HepG2 (cell line): ENCODE measurements around the gene ZNF839. TPM values are rescaled to one million over a fixed set of nuclear protein-coding genes. Genes with fewer than 3 reads are reported as not detected.

ENCODE experiments used
- CREB1 ChIP-seq, 2 experiments: fragments of 450-650 bp in 1 of 2; IDR thresholded peaks; 2 replicates each; pipeline ENCODE4 v1.6.1; 2016 to 2017; ENCODE audit warnings: control low read depth in 1 of 2, mild to moderate bottlenecking in 1 of 2, missing compliant biosample characterization in 1 of 2, missing genetic modification characterization in 1 of 2
- DNMT1 ChIP-seq: sonication (generic); formaldehyde crosslinking; IDR thresholded peaks from 2 replicates; pipeline ENCODE4 v1.5.1; 2020; ENCODE audit warnings: mild to moderate bottlenecking, missing genetic modification reagents
- GLI4 ChIP-seq: sonication (generic); formaldehyde crosslinking; IDR thresholded peaks from 2 replicates; pipeline ENCODE4 v1.5.1; 2020; ENCODE audit warnings: missing genetic modification reagents, mild to moderate bottlenecking, moderate library complexity, borderline replicate concordance
- GPBP1L1 ChIP-seq: sonication (generic); formaldehyde crosslinking; IDR thresholded peaks from 2 replicates; pipeline ENCODE4 v1.5.0; 2020; ENCODE audit warnings: mild to moderate bottlenecking, missing genetic modification reagents
- MIER3 ChIP-seq: IDR thresholded peaks from 2 replicates; pipeline ENCODE4 v1.6.1; 2016; ENCODE audit warnings: missing compliant biosample characterization, borderline replicate concordance
- POLR2AphosphoS5 ChIP-seq: IDR thresholded peaks from 2 replicates; pipeline ENCODE4 v1.6.1; 2012; ENCODE audit warnings: low read depth, low read length
- PPARG ChIP-seq: conservative IDR thresholded peaks from 2 replicates; pipeline ENCODE4 v1.6.1; 2016; ENCODE audit warnings: missing biosample characterization, missing genetic modification reagents
- RFX5 ChIP-seq: IDR thresholded peaks from 2 replicates; pipeline ENCODE4 v1.6.1; 2011; ENCODE audit warnings: low read depth, low read length, improper control_type of control experiment
- SIN3B ChIP-seq: fragments of 150-350 bp; IDR thresholded peaks from 2 replicates; pipeline ENCODE4 v1.6.1; 2014; ENCODE audit warnings: low read length
- SMARCE1 ChIP-seq: fragments of 450-650 bp; IDR thresholded peaks from 2 replicates; pipeline ENCODE4 v1.6.1; 2017; ENCODE audit warnings: borderline replicate concordance
- SNAI1 ChIP-seq: sonication (generic); formaldehyde crosslinking; IDR thresholded peaks from 2 replicates; pipeline ENCODE4 v1.5.0; 2020; ENCODE audit warnings: mild to moderate bottlenecking, missing genetic modification reagents, borderline replicate concordance
- SP1 ChIP-seq, 2 experiments: fragments of 450-650 bp in 1 of 2; sonication (generic) in 1 of 2; formaldehyde crosslinking in 1 of 2; IDR thresholded peaks; 2 replicates each; pipeline versions ENCODE4 v1.4.0 to v1.6.1; 2016 to 2020; ENCODE audit warnings: missing genetic modification reagents in 1 of 2
- ZBTB34 ChIP-seq: sonication (generic); formaldehyde crosslinking; IDR thresholded peaks from 2 replicates; pipeline ENCODE4 v1.8.0; 2022; ENCODE audit warnings: mild to moderate bottlenecking, missing genetic modification reagents
- ZBTB38 ChIP-seq: sonication (generic); formaldehyde crosslinking; IDR thresholded peaks from 2 replicates; pipeline ENCODE4 v1.5.1; 2020; ENCODE audit warnings: mild to moderate bottlenecking, missing genetic modification reagents
- ZBTB42 ChIP-seq: sonication (generic); formaldehyde crosslinking; IDR thresholded peaks from 2 replicates; pipeline ENCODE4 v1.5.0; 2020; ENCODE audit warnings: mild to moderate bottlenecking, missing genetic modification reagents
- ZBTB7B ChIP-seq: sonication (generic); formaldehyde crosslinking; IDR thresholded peaks from 2 replicates; pipeline ENCODE4 v1.4.0; 2020; ENCODE audit warnings: missing genetic modification reagents
- ZNF281 ChIP-seq: sonication (generic); formaldehyde crosslinking; IDR thresholded peaks from 2 replicates; pipeline ENCODE4 v1.4.0; 2020; ENCODE audit warnings: missing genetic modification reagents, borderline replicate concordance
- ZNF362 ChIP-seq: sonication (generic); formaldehyde crosslinking; IDR thresholded peaks from 2 replicates; pipeline ENCODE4 v1.4.0; 2020; ENCODE audit warnings: missing genetic modification reagents, mild to moderate bottlenecking, borderline replicate concordance
- ZNF503 ChIP-seq: sonication (generic); formaldehyde crosslinking; IDR thresholded peaks from 2 replicates; pipeline ENCODE4 v1.4.0; 2020; ENCODE audit warnings: missing genetic modification reagents
- ZNF629 ChIP-seq: sonication (generic); formaldehyde crosslinking; conservative IDR thresholded peaks from 2 replicates; pipeline ENCODE4 v1.5.0; 2020; ENCODE audit warnings: missing genetic modification reagents
- ZNF703 ChIP-seq: sonication (generic); formaldehyde crosslinking; IDR thresholded peaks from 2 replicates; pipeline ENCODE4 v1.5.1; 2020; ENCODE audit warnings: missing genetic modification reagents, mild to moderate bottlenecking, moderate library complexity, borderline replicate concordance
- polyA plus RNA-seq, 8 experiments: library from polyadenylated mRNA; depleted of rRNA in 3 of 8; stranded (reverse) in 7 of 8; unstranded in 1 of 8; fragments of >200 nt; fragmentation: Illumina TruSeq in 4 of 8; extraction: Trizol in 4 of 8; gene quantifications; 2 replicates each; pipeline versions ENCODE4 v1.2.1 to v1.2.3, GENCODE V29; 2011 to 2016; ENCODE audit warnings: low read depth in 4 of 8, missing spikeins in 1 of 8, mixed read lengths in 1 of 8; ENCODE audit not compliant: insufficient read depth in 1 of 8
- total RNA-seq, 5 experiments: library from RNA; depleted of rRNA; stranded (reverse); fragments of >200 nt; fragmentation: Illumina TruSeq; extraction: Trizol; gene quantifications; 2 replicates each; pipeline ENCODE4 v1.2.3, GENCODE V29; 2016; ENCODE audit warnings: low read depth in 1 of 5

ZNF839 gene
- total and polyA plus RNA-seq, 2 of the 13 experiments (the other 11 are each of a cell fraction or from before 2014, with no cell fraction given): 11.1 to 12.8 TPM

- TF ChIP-seq CREB1 (IDR thresholded peaks at IDR 0.05): no peak
- no peak; the same call in 1 of the 2 replicates for TF ChIP-seq CREB1 (CRISPR knock-in tag; IDR thresholded peaks at IDR 0.05)
- TF ChIP-seq ZNF281 (CRISPR knock-in tag): no peak
- no peak for TF ChIP-seq DNMT1 (CRISPR knock-in tag)
- TF ChIP-seq ZNF703 (CRISPR knock-in tag): no peak
- no peak for TF ChIP-seq RFX5
- no peak for TF ChIP-seq SMARCE1
- peak; percentile 51 for TF ChIP-seq PPARG (CRISPR knock-in tag)
- no peak; the same call in 1 of the 2 replicates for TF ChIP-seq ZNF503
- TF ChIP-seq ZBTB38 (CRISPR knock-in tag): no peak; the same call in 1 of the 2 replicates
- TF ChIP-seq GLI4 (CRISPR knock-in tag): no peak; the same call in 1 of the 2 replicates
- no peak for TF ChIP-seq ZBTB42
- TF ChIP-seq ZBTB7B (CRISPR knock-in tag): peak; percentile 73
- TF ChIP-seq ZBTB34 (CRISPR knock-in tag): no peak
- no peak for TF ChIP-seq ZNF629
- no peak for TF ChIP-seq POLR2AphosphoS5
- TF ChIP-seq MIER3 (CRISPR knock-in tag): no peak
- TF ChIP-seq GPBP1L1 (CRISPR knock-in tag): no peak
- no peak for TF ChIP-seq SNAI1 (CRISPR knock-in tag)
- no peak for TF ChIP-seq SP1 (IDR thresholded peaks at IDR 0.05)
- no peak for TF ChIP-seq SP1 (CRISPR knock-in tag; IDR thresholded peaks at IDR 0.05)
- peak; percentile 49; the same call in 1 of the 2 replicates for TF ChIP-seq ZNF362
- no peak for TF ChIP-seq SIN3B
Measured at GRCh38 chr14:102314242-102315011, 5.1 kb upstream of the ZNF839 start (continued).
